T-helper 22 cell (primary cell): ENCODE data around the gene LRCH1.

Experiments
- DNase-seq: peaks from one replicate; pipeline ENCODE4 v3.0.0-alpha.2; 2020; ENCODE audit warnings: low read depth

Gene LRCH1

GRCh38 chr13:46562152-46562551 is 9.2 kb downstream of the LRCH1 start:
- no peak for DNase-seq

GRCh38 chr13:46562581-46562980 is 9.6 kb downstream of the LRCH1 start:
- DNase-seq = no peak

- no peak for DNase-seq
Measured at GRCh38 chr13:46565808-46566750, 13.1 kb downstream of the LRCH1 start.

- no peak for DNase-seq
Measured at GRCh38 chr13:46567671-46568070, 14.7 kb downstream of the LRCH1 start.

- no peak for DNase-seq
Measured at GRCh38 chr13:46569456-46569855, 16.5 kb downstream of the LRCH1 start.

GRCh38 chr13:46570273-46570672 is 17.3 kb downstream of the LRCH1 start:
- DNase-seq = no peak

- no peak for DNase-seq
Measured at GRCh38 chr13:46571189-46571908, 18.4 kb downstream of the LRCH1 start.

GRCh38 chr13:46571909-46572595 is 19.1 kb downstream of the LRCH1 start:
- DNase-seq = no peak

- no peak for DNase-seq
Measured at GRCh38 chr13:46572752-46573431, 19.9 kb downstream of the LRCH1 start.

- no peak for DNase-seq
Measured at GRCh38 chr13:46575301-46575771, 22.4 kb downstream of the LRCH1 start.

GRCh38 chr13:46575818-46576221 is 22.9 kb downstream of the LRCH1 start:
- DNase-seq = no peak

- DNase-seq = no peak
Measured at GRCh38 chr13:46576762-46577161, 23.8 kb downstream of the LRCH1 start.

GRCh38 chr13:46577696-46578589 is 25.0 kb downstream of the LRCH1 start:
- DNase-seq = no peak

- DNase-seq = no peak
Measured at GRCh38 chr13:46578590-46578975, 25.6 kb downstream of the LRCH1 start.

GRCh38 chr13:46580362-46580839 is 27.4 kb downstream of the LRCH1 start:
- DNase-seq = no peak

- no peak for DNase-seq
Measured at GRCh38 chr13:46582190-46582589, 29.2 kb downstream of the LRCH1 start.

- DNase-seq = no peak
Measured at GRCh38 chr13:46586751-46587514, 34.0 kb downstream of the LRCH1 start.

- no peak for DNase-seq
Measured at GRCh38 chr13:46587807-46588418, 34.9 kb downstream of the LRCH1 start.

- DNase-seq = no peak
Measured at GRCh38 chr13:46592385-46592784, 39.4 kb downstream of the LRCH1 start.
